ENCODE results near the gene GPHA2.

Gene GPHA2

GRCh38 chr11:64916775-64917662 lies 18.7 kb downstream of the GPHA2 start, which contains the start of gene ATG2A:
TSS of gene ATG2A (minus strand) at chr11:64917209. CDS start at chr11:64917135, 74 bp downstream.
- Histone ChIP-seq H3K4me3 (ENCODE audit: low read depth, low read length) (peak within 1 kb of the TSS; percentile 91), H3K27me3 (replicated peaks) (no peaks in the 10 kb centered on the region), H3K36me3 (replicated peaks) (peaks cover 17% of the 10 kb centered on the region), H3K27ac (peak within 1 kb of the TSS; percentile 51)
- TF ChIP-seq CTCF (IDR thresholded peaks at IDR 0.05; ENCODE audit: low read depth, low read length, missing control alignments) = no peak
- in situ Hi-C loops (cut with HindIII; ENCODE audit: low pct_ligation_motif_present, low sequenced_read_pairs) = no loop called here
- DNase-seq = peak; percentile 99

- peak overlapping the region; percentile 51 for H3K27ac ChIP-seq
- no peak for DNase-seq
- H3K36me3 ChIP-seq (replicated peaks) = peaks cover 24% of the 10 kb centered on the region
- peak overlapping the region; percentile 91 for H3K4me3 ChIP-seq (ENCODE audit: low read depth, low read length)
- in situ Hi-C loops (cut with HindIII; ENCODE audit: low pct_ligation_motif_present, low sequenced_read_pairs) = no loop called here
- no peaks in the 10 kb centered on the region for H3K27me3 ChIP-seq (replicated peaks)
- TF ChIP-seq CTCF (IDR thresholded peaks at IDR 0.05; ENCODE audit: low read depth, low read length, missing control alignments) = no peak
Measured at GRCh38 chr11:64916040-64916774, 19.5 kb downstream of the GPHA2 start.

GRCh38 chr11:64915376-64915887 lies 20.3 kb downstream of the GPHA2 start:
- DNase-seq = no peak
- Histone ChIP-seq H3K27me3 (replicated peaks) (no peaks in the 10 kb centered on the region), H3K27ac (no peak overlapping the region), H3K36me3 (replicated peaks) (peaks cover 32% of the 10 kb centered on the region), H3K4me3 (ENCODE audit: low read depth, low read length) (peak overlapping the region; percentile 91)
- in situ Hi-C loops (cut with HindIII; ENCODE audit: low pct_ligation_motif_present, low sequenced_read_pairs) = no loop called here
- no peak for TF ChIP-seq CTCF (IDR thresholded peaks at IDR 0.05; ENCODE audit: low read depth, low read length, missing control alignments)

- no peak overlapping the region for H3K27ac ChIP-seq
- peaks cover 38% of the 10 kb centered on the region for H3K36me3 ChIP-seq (replicated peaks)
- H3K27me3 ChIP-seq (replicated peaks) = no peaks in the 10 kb centered on the region
- no peak for DNase-seq
- TF ChIP-seq CTCF (IDR thresholded peaks at IDR 0.05; ENCODE audit: low read depth, low read length, missing control alignments) = no peak
- in situ Hi-C loops (cut with HindIII; ENCODE audit: low pct_ligation_motif_present, low sequenced_read_pairs) = no loop called here
- H3K4me3 ChIP-seq (ENCODE audit: low read depth, low read length) = no peak overlapping the region
Measured at GRCh38 chr11:64914123-64914522, 21.6 kb downstream of the GPHA2 start.

- Histone ChIP-seq H3K36me3 (replicated peaks) (peaks cover 46% of the 10 kb centered on the region), H3K27ac (no peak overlapping the region), H3K27me3 (replicated peaks) (no peaks in the 10 kb centered on the region), H3K4me3 (ENCODE audit: low read depth, low read length) (no peak overlapping the region)
- DNase-seq = no peak
- in situ Hi-C loops (cut with HindIII; ENCODE audit: low pct_ligation_motif_present, low sequenced_read_pairs) = no loop called here
- TF ChIP-seq CTCF (IDR thresholded peaks at IDR 0.05; ENCODE audit: low read depth, low read length, missing control alignments) = no peak
Measured at GRCh38 chr11:64913171-64913727, 22.4 kb downstream of the GPHA2 start.
